NCI-H226 (cell line): ENCODE measurements around the gene MICU1.

Experiments
- DNase-seq: peaks from one replicate; pipeline ENCODE4 v3.0.0-alpha.2; 2015

Gene MICU1

DNA sequence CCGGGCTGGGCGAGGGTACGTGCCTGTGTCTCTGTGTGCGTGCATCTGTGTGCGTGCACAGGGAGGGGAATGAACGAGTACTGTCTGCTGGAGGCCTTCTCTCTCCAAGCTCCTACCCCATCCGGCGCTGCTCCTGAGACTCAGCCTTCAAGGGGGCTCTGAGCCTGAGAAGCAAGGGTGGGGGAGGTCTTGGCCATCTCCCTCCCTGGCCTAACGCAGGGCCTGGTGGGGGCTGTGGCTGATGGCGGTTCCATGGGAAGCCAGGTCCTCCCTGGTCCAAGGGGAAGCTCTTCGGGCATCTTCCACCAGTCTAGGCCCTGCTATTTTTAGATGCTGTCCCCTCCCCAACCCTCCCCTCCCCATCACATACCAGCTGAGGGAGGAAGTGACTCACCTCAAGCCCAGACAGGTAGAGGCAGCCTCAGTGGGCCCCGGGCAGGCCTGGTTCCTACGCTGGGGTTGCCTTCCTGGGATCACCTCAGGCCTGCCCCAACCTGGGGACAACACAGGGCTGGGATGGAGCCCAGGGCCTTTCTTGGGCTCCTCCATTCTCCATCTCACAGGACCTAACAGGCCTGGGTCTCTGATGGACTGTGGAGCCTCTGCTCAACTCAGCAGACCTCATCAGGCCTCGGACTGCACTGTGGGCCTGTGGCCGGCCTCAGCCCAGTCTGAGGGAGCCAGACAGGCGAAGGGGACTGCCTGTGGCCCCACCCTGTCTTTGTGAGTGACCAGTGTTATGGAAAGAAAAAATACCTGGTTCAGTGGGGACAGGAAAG, 303.4 kb downstream of the MICU1 start:
- no peak for DNase-seq

DNA sequence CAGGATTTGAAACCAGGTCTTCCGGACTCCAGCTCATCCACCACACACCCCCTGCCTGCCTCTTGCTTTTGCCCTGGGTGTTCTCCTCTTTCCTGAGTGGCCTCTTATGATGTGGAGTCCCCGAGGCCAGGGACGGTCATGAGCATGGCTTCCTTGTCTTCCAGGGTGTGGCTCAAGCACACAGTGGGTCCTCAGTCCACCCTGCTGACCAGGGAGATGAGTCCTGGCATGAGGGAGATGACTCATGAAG, 303.9 kb downstream of the MICU1 start:
- DNase-seq = no peak

DNA sequence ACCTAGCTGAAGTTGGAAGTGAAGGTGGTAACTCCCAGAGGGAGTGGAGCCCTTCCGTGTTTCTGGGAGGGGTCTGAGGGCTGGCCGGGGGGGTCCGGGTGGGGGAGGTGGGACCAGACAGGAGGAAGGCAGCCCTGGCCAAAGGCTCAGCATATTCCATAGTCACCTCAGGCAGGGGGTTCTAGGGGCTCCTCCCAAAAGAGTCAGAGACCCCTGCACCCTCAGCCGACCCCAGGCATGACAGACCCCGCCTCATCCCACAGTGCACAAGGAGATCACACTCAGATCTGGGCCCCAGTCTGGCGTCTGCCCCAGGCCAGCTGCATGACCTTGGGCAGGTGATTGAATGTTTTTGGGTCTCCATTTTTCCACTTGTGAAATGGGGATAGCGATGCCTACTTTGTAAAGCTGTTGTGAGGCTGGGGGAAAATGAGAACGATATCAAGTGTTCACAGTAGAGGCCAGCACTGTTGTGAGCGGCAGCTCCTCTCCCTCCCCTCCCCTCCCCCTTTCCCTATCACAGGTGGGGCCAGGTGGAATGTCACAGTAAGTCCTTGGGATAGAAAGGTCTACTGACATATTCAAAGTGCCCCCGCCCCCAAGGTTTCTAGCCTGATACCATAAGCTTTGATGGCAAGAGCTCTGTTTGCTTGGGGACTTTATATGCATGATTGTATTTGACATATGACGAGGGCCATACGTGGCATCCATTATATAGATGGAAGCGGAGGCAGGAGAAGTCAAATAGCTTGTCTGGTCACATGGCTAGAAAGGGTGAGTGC, 304.4 kb downstream of the MICU1 start:
- no peak for DNase-seq

DNA sequence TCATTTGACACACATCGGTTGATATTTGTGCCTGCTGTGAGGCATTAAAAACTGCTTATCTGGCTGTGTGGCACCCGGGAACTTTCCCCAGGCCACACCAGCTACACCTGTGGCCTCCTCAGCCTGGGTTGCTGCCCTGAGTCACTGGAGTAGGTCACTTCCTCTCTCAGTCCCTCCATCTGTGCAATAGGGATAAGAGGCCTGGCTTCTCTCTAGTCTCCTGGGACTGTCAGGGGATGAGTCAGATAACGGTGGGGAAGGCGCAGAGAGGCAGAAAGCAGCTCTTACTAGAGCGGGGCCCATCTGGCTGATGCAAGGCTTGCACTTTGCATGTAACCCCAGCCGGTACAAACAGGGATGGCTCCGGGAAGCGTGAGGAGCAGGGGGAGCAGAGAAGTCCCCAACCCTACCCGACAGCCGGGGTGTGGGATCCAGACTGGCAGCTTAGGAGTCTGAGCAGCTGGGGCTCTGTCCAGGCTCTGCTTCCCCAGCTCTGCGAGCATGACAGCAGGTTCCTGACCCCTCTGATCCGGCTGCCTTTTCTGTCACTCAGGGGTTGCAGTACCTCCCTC, 305.1 kb downstream of the MICU1 start:
- DNase-seq = peak; percentile 95

GRCh38 chr10:72319416-72320254, 306.2 kb downstream of the MICU1 start:
- peak; percentile 91 for DNase-seq

DNA sequence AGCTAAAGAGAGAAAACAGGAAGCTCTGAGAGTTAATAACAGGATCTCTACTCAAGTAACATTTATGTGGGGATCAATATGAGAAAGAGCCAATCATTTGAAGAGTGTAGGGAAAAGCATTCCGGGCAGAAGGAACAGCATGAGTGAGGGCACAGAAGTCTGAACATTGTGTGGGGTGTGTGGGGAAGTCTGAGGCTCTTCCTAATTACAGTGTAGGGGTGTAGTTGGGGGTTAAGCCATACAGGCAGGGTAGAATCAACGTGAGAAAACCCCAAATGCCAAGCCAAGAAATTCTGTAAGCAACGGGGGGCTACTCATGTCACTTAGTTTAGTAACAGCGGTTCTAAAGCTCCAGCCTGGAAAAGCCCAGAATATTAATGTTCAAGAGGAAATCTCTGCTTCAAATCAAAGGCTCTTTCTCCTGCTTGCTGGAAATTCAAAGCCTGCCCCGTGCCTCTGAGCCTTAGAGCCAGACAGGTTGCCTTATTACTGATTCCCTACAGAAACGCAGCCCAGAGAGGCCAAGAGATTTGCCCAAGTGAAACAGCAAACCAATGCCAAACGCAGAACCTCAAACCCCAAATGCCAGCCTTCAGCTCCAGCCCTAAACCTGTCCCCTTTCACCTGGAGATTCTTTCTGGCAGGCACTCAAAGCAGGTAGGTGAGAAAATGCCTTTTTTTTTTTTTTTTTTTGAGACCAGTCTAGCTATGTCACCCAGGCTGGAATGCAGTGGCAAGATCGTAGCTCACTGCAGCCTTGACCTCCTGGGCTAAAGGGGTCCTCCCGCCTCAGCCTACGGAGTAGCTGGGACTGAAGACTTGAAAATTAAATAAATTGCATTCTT, 307.2 kb downstream of the MICU1 start:
- no peak for DNase-seq
